HG03060 (cell line): ENCODE measurements around the gene GOLGA8O.
"Not testable (repeated sequence)": the region's sequence is repeated elsewhere in the genome, so short reads cannot be mapped to it uniquely, and the experiment has no call there.

ENCODE experiments used
- ATAC-seq: cut with Tn5 transposase; IDR thresholded peaks from one replicate; pipeline ENCODE4 v1.9.1; 2021; ENCODE audit warnings: low read depth, moderate number of reproducible peaks; ENCODE audit not compliant: unreplicated experiment

GOLGA8O gene, protein sequence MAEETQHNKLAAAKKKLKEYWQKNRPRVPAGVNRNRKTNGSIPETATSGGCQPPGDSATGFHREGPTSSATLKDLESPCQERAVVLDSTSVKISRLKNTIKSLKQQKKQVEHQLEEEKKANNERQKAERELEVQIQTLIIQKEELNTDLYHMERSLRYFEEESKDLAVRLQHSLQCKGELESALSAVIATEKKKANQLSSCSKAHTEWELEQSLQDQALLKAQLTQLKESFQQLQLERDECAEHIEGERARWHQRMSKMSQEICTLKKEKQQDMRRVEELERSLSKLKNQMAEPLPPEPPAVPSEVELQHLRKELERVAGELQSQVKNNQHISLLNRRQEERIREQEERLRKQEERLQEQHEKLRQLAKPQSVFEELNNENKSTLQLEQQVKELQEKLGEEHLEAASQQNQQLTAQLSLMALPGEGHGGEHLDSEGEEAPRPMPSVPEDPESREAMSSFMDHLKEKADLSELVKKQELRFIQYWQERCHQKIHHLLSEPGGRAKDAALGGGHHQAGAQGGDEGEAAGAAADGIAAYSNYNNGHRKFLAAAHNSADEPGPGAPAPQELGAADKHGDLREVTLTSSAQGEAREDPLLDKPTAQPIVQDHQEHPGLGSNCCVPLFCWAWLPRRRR

DNA sequence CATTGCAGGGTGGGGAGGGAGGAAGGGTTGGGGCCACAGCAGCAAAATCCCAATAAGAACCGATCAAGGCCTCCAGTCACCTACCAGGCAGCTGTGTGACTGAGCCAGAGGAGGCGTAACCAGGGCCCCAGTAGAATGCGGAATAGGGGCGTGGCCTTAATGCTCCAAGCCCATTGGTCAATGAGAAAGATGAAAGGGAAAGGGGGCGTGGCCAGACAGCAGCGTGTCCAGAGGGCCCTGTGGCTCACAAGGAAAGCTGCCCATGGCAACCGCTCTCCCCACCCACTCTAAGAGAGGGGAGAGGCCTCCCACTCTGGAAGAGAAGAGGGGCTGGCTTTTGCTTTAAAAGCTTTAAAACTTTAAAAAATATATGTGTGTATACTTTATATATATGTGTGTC, at the start of gene GOLGA8O:
GOLGA8O (minus strand) TSS at position 101 of the 400 bp plus-strand sequence; CDS start at position 3, 98 bp downstream.
- not testable (repeated sequence) for ATAC-seq

DNA sequence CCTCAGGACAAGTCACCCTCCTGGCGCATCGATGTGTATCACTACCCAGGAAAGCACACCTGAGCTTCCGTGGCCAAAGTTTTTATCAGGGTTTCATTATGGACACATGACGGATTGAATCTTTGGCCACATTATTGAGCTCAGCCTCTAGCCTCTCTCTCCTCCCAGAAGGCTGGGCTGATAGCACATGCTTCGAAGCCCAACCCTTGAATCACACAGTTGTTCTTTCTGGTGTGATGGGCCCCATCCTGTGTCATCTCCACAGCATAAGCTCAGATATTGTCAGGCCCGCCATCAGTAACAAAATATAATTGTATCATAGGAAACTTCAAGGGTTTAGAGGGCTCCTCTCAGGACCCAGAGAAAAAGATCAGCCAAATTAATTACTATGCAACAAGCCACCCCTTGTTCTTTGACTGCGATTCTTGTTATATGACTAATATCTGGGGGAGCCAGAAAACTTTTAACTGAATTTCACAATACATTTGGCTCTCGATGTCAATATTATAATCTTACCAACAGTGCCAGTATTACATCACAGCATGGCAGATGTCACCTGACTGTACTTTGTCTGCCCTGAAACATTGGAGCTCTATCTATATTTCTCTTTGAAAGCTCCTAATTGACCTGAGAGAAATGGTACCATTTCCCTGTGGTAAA, 48.8 kb upstream of the GOLGA8O start:
- ATAC-seq = not testable (repeated sequence)

DNA sequence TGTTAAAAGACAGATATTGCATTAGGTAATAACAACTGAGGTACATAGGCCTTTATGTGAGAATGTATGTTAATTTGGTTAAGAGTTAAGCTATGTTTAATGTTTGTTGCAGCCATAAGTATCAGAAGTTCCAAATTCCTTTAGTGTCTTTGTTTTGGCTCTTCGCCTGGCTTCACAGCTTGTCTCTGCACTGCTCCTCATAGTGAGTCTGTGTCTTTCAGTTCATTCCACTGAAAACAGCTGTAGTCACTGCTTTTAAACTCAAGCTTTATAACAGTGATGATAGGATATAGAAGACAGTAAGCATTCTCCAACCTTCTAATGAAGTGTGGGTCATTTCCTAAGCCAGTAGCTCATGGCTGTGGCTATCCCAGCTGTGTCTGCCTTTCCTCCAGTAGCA, 47.5 kb upstream of the GOLGA8O start:
- ATAC-seq = not testable (repeated sequence)

DNA sequence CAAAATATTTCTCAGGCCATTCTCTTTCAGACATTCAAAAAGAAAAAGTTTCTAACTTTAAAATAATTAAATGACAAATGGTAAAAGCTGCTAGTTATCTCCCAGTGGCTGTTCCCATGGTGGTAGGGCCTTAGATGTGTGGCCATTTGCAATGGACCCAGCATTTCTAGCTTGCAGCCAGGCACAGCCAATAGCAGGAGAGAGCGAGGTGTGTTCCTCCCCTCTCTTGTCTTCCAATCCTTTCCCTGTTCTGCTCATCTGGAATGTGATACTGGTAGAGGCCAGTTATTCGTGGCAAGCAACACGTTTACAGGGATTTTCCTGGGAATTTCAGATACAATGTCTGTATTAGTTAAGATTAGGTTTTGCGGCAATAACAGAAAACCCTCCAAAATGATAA, 37.3 kb upstream of the GOLGA8O start:
- not testable (repeated sequence) for ATAC-seq

DNA sequence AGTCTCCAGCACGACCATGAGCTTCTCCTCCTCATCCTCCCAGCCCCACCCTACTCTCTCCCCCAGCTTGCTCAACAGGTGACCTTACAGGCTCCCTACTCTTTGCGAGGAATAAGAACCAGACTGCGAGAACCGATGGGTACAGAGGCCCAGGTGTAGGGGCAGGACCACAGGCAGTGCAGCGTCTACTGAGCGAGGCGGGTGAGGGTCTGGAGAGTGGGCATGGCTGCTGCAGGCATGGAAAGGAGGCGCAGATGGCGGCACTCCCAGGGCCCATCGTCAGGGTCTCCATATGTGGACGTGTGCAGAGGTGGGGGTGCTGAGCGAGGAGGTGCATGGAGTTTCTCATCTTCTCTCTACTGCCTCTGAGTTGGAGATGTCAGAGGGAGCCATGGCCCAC, 31.0 kb upstream of the GOLGA8O start:
- ATAC-seq = not testable (repeated sequence)

DNA sequence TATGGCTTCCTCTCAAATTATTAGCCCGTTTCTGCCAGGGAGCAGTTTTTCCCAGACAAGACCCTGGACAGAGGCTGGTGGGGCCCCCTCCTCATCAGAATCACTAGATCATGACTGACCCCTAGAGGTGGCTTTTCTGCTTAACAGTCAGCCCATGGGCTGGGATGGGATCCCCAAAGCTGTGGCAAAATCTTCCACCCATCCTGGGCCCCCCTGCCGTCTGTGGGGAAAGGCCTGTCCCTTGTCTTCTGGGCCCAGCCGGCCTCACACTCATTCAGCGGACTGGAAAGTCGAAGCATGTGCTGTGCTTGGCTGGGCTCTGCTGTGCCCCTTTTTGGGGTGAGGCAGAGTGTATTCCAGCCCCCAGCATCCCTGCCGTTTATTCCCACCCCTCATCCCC, 27.9 kb upstream of the GOLGA8O start:
- not testable (repeated sequence) for ATAC-seq

DNA sequence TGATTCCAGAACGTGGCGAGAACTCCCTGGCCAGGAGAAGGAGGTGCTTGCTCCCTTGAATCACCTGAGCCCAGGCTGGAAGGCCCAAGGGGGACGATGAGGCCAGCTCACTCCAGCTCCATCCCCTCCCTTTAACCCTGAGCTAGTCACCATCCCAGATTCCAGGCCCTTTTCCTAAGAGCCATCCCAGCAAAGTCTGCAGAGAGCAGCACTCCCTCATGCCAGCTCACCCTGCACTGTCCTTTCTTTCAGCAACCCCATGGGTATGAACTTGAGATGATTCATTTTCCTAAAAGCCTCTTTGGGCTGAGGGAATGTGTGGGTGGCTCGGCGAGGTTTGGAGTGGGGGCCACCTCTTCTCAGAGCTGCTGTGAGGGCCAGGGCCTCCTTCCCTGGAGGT, 26.2 kb upstream of the GOLGA8O start:
- not testable (repeated sequence) for ATAC-seq

DNA sequence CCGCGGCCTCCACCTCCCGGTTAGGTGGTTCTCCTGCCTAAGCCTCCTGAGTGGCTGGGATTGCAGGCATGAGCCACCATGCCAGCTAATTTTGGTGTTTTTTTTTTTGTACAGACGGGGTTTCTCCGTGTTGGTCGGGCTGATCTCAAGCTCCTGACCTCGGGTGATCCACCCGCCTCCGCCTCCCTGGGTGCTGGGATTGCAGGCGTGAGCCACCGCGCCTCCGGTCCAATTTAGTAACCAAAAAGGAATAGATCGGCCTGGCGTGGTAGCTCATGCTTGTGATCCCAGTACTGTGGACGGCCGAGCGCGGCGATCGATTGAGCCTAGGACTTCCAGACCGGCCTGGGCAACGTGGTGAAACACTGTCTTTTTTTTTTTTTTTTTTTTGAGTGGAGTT, 12.6 kb upstream of the GOLGA8O start:
- not testable (repeated sequence) for ATAC-seq

DNA sequence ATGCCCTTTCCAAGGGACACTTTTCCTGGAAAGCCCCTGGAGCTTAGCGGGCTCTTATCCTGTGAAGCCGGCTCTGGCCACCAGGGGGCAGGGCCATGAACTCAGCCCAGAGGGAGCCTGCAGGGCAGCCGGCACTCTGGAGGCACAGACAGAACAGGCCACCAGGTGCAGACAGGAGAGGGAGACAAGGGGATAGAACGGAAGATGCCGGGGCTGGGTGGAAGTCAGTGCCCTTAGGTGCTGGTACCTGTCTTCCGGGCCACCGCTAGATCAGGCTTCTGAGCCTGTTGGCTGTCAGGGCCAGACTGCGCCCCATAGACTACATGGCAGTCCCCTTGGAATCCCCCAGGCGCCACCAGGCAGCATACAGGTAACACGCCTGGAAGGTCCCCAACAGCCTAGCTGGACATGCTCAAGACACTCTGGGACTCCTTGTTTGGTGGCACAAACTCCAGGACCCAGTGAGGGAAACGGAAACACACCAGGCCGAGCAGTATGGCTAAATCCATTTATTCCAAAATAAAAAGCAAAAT, 14.9 kb downstream of the GOLGA8O start:
- not testable (repeated sequence) for ATAC-seq

DNA sequence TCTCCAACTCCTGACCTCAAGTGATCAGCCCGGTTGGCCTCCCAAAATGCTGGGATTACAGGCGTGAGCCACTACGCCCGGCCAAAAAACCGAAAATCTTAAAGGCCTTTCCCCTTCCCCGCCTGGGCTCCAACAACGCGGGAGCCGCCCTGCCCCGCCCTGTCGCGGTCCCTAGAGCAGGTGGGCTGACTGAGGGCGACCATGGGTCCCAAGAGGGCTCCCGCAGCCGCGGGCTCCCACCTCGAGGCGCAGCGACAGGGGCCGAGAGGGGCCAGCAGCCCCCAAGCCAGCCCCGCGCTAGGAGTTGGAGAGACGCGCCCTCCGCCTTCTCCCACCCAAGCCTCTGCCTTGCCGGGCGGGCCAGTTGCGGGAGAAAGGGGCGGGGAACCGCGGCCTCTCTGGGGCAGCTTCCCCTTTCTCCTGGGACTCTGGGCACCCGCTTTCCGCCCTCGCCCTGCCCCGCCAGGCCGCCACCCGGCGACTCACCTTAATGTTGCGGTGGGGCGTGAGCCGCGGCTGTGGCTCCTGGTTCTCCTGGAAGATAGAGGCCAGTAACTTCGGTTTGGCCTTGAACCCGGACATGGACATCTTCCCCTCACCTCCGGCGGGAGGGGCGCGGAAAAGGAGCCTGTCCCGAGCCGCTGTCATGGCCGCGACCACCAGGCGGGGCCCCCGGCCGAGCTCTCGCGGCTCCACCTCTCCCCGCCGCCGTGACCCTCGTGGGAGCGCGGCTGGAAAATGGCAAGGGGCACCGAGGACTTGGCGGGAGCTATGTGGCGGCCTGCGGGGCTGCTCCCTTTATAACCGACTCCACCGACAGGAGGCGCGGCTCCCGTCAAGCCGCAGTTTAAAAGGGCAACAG, 21.1 kb downstream of the GOLGA8O start:
- not testable (repeated sequence) for ATAC-seq

DNA sequence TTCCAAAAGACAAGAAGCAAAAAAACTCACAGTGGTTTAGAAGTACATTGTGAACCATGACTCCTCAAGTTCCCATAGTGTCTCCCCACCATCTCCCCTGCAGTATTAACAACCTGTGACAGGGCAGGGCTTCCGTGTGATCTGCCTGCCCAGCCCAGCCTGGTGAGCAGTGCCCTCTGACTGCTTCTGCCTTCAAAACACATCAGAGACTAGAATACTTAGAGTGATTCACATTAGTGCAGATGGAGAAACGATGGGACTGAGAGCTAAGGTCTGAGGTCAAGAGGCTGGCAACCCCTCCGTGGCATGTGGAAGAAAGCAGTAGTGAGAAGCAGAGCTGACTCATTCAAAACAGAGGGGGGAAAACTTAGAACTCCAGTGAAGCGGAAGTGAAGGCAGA, 27.8 kb downstream of the GOLGA8O start:
- ATAC-seq = not testable (repeated sequence)

DNA sequence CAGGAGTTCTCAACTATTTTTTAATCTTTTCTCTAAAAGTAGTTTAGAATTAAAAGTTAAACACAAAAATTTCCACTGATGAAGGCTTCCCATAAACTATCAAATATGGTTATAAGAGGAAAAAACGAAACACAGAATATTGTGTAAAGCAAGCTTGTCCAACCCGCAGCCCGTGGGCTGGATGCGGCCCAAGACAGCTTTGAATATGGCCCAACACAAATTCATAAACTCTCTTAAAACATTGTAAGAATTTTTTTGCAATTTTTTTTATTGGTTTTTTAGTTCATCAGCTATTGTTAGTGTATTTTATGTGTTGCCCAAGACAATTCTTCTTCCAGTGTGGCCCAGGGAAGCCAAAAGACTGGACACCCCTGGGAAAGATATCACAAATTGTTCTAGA, 28.9 kb downstream of the GOLGA8O start:
- not testable (repeated sequence) for ATAC-seq

DNA sequence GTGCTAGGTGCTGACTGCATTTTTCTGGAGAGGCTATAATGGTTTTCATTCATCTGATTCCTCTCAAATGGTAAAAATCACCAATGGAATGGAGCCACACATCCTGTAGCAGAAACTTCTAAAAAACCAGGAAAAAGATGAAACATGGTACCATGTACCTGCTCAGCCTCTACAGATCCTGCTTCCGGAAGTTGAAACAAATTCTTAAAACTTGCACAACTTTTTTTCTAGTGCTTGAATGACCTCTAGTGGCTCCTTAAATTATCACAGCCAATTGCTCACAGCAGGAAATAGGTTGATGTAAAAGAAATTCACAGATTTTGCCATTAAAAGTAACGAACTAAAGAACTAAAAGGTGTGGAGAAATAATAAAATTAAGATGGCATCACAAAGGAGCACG, 47.5 kb downstream of the GOLGA8O start:
- ATAC-seq = not testable (repeated sequence)

DNA sequence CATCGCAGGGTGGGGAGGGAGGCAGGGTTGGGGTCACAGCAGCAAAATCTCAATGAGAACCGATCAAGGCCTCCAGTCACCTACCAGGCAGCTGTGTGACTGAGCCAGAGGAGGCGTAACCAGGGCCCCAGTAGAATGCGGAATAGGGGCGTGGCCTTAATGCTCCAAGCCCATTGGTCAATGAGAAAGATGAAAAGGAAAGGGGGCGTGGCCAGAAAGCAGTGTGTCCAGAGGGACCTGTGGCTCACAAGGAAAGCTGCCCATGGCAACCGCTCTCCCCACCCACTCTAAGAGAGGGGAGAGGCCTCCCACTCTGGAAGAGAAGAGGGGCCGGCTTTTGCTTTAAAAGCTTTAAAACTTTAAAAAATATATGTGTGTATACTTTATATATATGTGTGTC, 52.2 kb downstream of the GOLGA8O start, which contains the start of gene GOLGA8K:
GOLGA8K (minus strand) TSS at position 101 of the 400 bp plus-strand sequence; CDS start at position 3, 98 bp downstream.
- ATAC-seq = not testable (repeated sequence)

DNA sequence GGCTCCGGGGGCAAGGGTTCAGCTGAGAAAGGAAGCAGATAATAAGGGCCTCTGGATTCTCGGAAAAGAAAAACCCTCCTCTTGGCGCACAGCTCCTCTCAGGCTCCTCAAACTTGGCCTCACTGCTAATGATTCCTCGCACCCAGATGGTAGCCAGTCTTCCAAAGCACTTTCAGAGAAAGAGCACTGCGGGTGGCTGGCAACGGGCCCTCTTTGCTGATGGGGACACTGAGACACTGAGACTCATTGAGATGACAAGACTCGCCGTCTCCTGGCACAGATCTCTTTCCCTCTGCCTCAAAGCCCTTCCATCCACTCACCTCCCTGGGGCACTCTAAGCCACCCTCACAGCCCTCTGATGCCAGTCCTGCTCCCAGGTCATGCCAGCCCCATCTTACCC, 58.9 kb downstream of the GOLGA8O start:
- not testable (repeated sequence) for ATAC-seq
